K562 (cell line): ENCODE measurements around the gene ELOVL1. TPM values are rescaled to one million over a fixed set of nuclear protein-coding genes. Genes with fewer than 3 reads are reported as not detected.

Source experiments
- ATAC-seq: fragments of 200-7000 bp; cut with Tn5 transposase; 3 replicates; pipeline ENCODE4 v1.9.1; 2020; ENCODE audit warnings: moderate library complexity
- BruUV-seq: library from RNA; stranded (reverse); fragments of 400-500 nt; replicated peaks from 2 replicates; lab custom pipeline; 2021; lab: Mats Ljungman, UMichigan
- CTCF ChIA-PET: fragments of 300-600 bp; formaldehyde crosslinking; extraction: SDS; loops from one replicate; lab custom pipeline; 2021; ENCODE audit warnings: low intra/inter-chr PET ratio; lab: Yijun Ruan, JAX
- POLR2A ChIA-PET: fragments of 300-600, 350-650 bp; sonication (Branson Sonifier 250); formaldehyde crosslinking; extraction: SDS; loops from one replicate; lab custom pipeline; 2021; ENCODE audit warnings: antibody characterized with exemption, inconsistent platforms; lab: Yijun Ruan, JAX
- DNase-seq, 4 experiments: peaks; one replicate each; pipeline versions ENCODE4 v3.0.0 to v3.0.0-alpha.2; 2011 to 2018; ENCODE audit warnings: low spot score in 3 of 4, mixed read lengths in 3 of 4; ENCODE audit errors: extremely low read depth in 1 of 4
- FAIRE-seq: peaks from 2 replicates; lab custom pipeline; 2011; peaks lifted over from hg19 to GRCh38; lab: Jason Lieb, UNC
- H2AFZ ChIP-seq: 2 replicates; pipeline ENCODE4 v1.6.0; 2011; ENCODE audit warnings: low read depth, low read length, control low read depth, inconsistent platforms
- H3K27ac ChIP-seq: fragments of 200-600 bp; 3 replicates; pipeline ENCODE4 v1.8.0; 2011; ENCODE audit warnings: low read depth, mild to moderate bottlenecking, control low read depth, inconsistent platforms, low read length, moderate library complexity, mixed read lengths; ENCODE audit errors: extremely low read depth
- H3K27me3 ChIP-seq, 2 experiments: fragments of 300-600 bp in 1 of 2; 2 replicates in 1 of 2; 3 replicates in 1 of 2; pipeline versions ENCODE4 v1.6.0 to v1.8.0; 2011; ENCODE audit warnings: inconsistent platforms in 2 of 2, low read length in 2 of 2, mild to moderate bottlenecking in 1 of 2, mixed read lengths in 1 of 2, moderate library complexity in 1 of 2; ENCODE audit not compliant: control insufficient read depth in 2 of 2, insufficient read depth in 2 of 2
- H3K36me3 ChIP-seq: fragments of 300-600 bp; 3 replicates; pipeline ENCODE4 v1.8.0; 2011; ENCODE audit warnings: mild to moderate bottlenecking, low read length, inconsistent platforms; ENCODE audit not compliant: control insufficient read depth, insufficient read depth
- H3K4me1 ChIP-seq, 2 experiments: fragments of 200-600 bp in 1 of 2; replicated peaks in 1 of 2; 2 replicates in 1 of 2; 3 replicates in 1 of 2; pipeline versions ENCODE4 v1.5.1 to v1.8.0; 2011; ENCODE audit warnings: inconsistent platforms in 2 of 2, low read length in 2 of 2, mild to moderate bottlenecking in 1 of 2, mixed read lengths in 1 of 2, moderate library complexity in 1 of 2; ENCODE audit not compliant: control insufficient read depth in 2 of 2, insufficient read depth in 2 of 2
- H3K4me2 ChIP-seq: 2 replicates; pipeline ENCODE4 v1.6.1; 2011; ENCODE audit warnings: low read length, control low read depth, inconsistent platforms, mixed read lengths; ENCODE audit not compliant: insufficient read depth
- H3K4me3 ChIP-seq: fragments of 200-600 bp; sonication (generic), shearing (Covaris generic); 2 replicates; pipeline ENCODE4 v1.5.1; 2016; ENCODE audit warnings: control low read depth, inconsistent platforms
- H3K79me2 ChIP-seq: fragments of 200-600 bp; 3 replicates; pipeline ENCODE4 v1.8.0; 2011; ENCODE audit warnings: low read length, inconsistent platforms; ENCODE audit not compliant: control insufficient read depth, insufficient read depth
- H3K9ac ChIP-seq, 2 experiments: 2 replicates each; pipeline versions ENCODE4 v1.6.0 to v1.6.1; 2011; ENCODE audit warnings: low read depth in 2 of 2, low read length in 2 of 2, control low read depth in 1 of 2, inconsistent platforms in 1 of 2, mild to moderate bottlenecking in 1 of 2, mixed read lengths in 1 of 2; ENCODE audit not compliant: insufficient read depth in 1 of 2
- H3K9me1 ChIP-seq: one replicate; pipeline ENCODE4 v1.6.0; 2011; ENCODE audit warnings: inconsistent platforms, mild to moderate bottlenecking, low read length, moderate library complexity; ENCODE audit not compliant: control insufficient read depth, insufficient read depth
- H3K9me3 ChIP-seq: replicated peaks from 2 replicates; pipeline ENCODE4 v1.5.1; 2011; ENCODE audit warnings: low read depth, low read length, inconsistent platforms; ENCODE audit not compliant: control insufficient read depth, insufficient read depth
- H4K20me1 ChIP-seq: replicated peaks from 2 replicates; pipeline ENCODE4 v1.6.1; 2011; ENCODE audit warnings: low read length, inconsistent platforms, mixed read lengths; ENCODE audit not compliant: control insufficient read depth, insufficient read depth
- RBM22 ChIP-seq: fragments of 200-400 bp; formaldehyde crosslinking; IDR thresholded peaks from 2 replicates; pipeline ENCODE4 v1.6.1; 2018; ENCODE audit warnings: low read length, low read depth; ENCODE audit not compliant: poor library complexity, severe bottlenecking
- SIRT6 ChIP-seq: IDR thresholded peaks from one replicate; pipeline ENCODE4 v1.6.1; 2012; ENCODE audit warnings: low read depth, mild to moderate bottlenecking, control low read depth, inconsistent platforms, low read length, moderate library complexity
- TBP ChIP-seq: optimal IDR thresholded peaks from 2 replicates; pipeline ENCODE3; 2011; ENCODE audit warnings: low read depth, low read length, improper control_type of control experiment
- TSC22D4 ChIP-seq: fragments of 450-650 bp; IDR thresholded peaks from 2 replicates; pipeline ENCODE4 v1.6.1; 2016; ENCODE audit warnings: missing genetic modification characterization, missing biosample characterization, control low read depth
- ZBTB8A ChIP-seq: fragments of 450-650 bp; IDR thresholded peaks from 2 replicates; pipeline ENCODE4 v1.6.1; 2018; ENCODE audit warnings: mild to moderate bottlenecking, moderate library complexity; ENCODE audit not compliant: partially characterized antibody
- ZFPM2 ChIP-seq: fragments of 250-450 bp; sonication (Bioruptor Pico); IDR thresholded peaks from 2 replicates; pipeline ENCODE4 v1.5.1; 2022; ENCODE audit warnings: mild to moderate bottlenecking
- ZNF384 ChIP-seq: IDR thresholded peaks from 2 replicates; pipeline ENCODE4 v1.6.1; 2012; ENCODE audit warnings: low read depth, low read length, improper control_type of control experiment
- WGBS: fragments of 100-300 bp; shearing (Covaris generic); methylation state at CpG from one replicate; pipeline ENCODE4 v1.1.6; 2016; ENCODE audit warnings: low coverage, mixed read lengths; ENCODE audit not compliant: insufficient coverage; ENCODE audit errors: missing lambda C conversion rate; 5-methylcytosine and 5-hydroxymethylcytosine counted together
- in situ Hi-C: fragments of 300-500 bp; cut with MboI; formaldehyde crosslinking; loops from 4 replicates; pipeline ENCODE4 v1.15.0; 2018; ENCODE audit warnings: inconsistent platforms, mixed read lengths
- intact Hi-C: fragments of 100-400 bp; cut with micrococcal nuclease; formaldehyde crosslinking; loops from 2 replicates; pipeline ENCODE4 v1.14.2; 2022
- polyA plus RNA-seq, 8 experiments: library from polyadenylated mRNA; depleted of rRNA in 4 of 8; stranded (reverse) in 5 of 8; unstranded in 3 of 8; fragments of >200 nt; fragmentation: Nextera tagmentation in 2 of 8; fragmentation: Illumina TruSeq in 1 of 8; extraction: Ambion mirVana in 2 of 8; extraction: Trizol in 1 of 8; gene quantifications; 2 replicates each; pipeline versions ENCODE4 v1.2.1 to v1.2.3, GENCODE V29; 2011 to 2014; ENCODE audit warnings: inconsistent platforms in 1 of 8, missing spikeins in 1 of 8
- total RNA-seq, 7 experiments: library from RNA; depleted of rRNA in 6 of 7; stranded (reverse); fragments of >200 nt in 6 of 7; fragmentation: Illumina TruSeq in 2 of 7; extraction: Trizol in 2 of 7; gene quantifications; 2 replicates each; pipeline versions ENCODE4 v1.2.1 to v1.2.3, GENCODE V29; 2011 to 2021; ENCODE audit warnings: low replicate concordance in 1 of 7
- TF ChIP-seq, protein P1 (sequence below): IDR thresholded peaks from 3 replicates; pipeline ENCODE4 v1.6.1; 2011; ENCODE audit warnings: borderline replicate concordance, mild to moderate bottlenecking; ENCODE audit not compliant: insufficient read length, insufficient read depth
- TF ChIP-seq, protein P2 (sequence below), 2 experiments: fragments of 450-650 bp in 1 of 2; sonication (generic) in 1 of 2; formaldehyde crosslinking; conservative IDR thresholded peaks; 2 replicates each; pipeline versions ENCODE4 v1.4.0 to v1.8.1; 2020 to 2022; ENCODE audit warnings: mild to moderate bottlenecking in 1 of 2, missing genetic modification reagents in 1 of 2
- TF ChIP-seq, protein P3 (sequence below), 2 experiments: fragments of 450-650 bp; IDR thresholded peaks; 2 replicates each; pipeline ENCODE4 v1.6.1; 2018; ENCODE audit warnings: mild to moderate bottlenecking in 2 of 2, low read depth in 1 of 2; ENCODE audit not compliant: partially characterized antibody in 2 of 2
- TF ChIP-seq, protein P4 (sequence below): sonication (generic); formaldehyde crosslinking; IDR thresholded peaks from 2 replicates; pipeline ENCODE4 v1.8.0; 2022; ENCODE audit warnings: mild to moderate bottlenecking, missing genetic modification reagents

The ELOVL1 gene
- total and polyA plus RNA-seq, 9 of the 15 experiments (the other 6 are each of a cell fraction or from before 2014, with no cell fraction given): 51.0 to 157 (median 70.3) TPM

DNA sequence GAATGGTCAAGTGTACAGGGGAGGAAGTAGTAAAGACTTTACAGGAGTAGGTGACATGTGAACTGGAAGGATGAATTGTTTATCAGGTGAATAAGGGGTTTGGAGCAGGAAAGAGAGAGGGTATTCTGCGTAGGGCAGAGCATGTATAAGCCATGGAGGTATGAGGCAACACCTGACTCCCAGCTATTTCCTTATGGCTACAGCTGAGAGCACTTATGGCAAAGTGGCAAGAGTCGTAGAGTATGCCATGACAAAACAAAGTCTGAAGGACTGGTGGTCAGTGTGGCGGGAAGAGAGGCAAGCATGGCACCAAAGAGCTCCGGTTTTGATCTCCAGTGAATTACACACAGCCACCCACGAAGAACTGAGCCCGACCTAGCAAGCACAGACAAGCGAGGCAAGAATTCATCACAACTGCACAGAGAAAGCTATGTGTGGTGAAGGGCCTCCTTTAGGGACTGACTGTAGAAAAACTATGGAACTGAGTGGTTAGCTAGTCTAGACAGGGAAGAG lies 9.0 kb upstream of the ELOVL1 start:
- ChIA-PET POLR2A (interaction anchor here (0.6 to 7.2 kb wide), 6 partner anchors 9 to 74 kb away, joined by 3 to 72 read pairs (median 4); partner anchors contain the start of genes CDC20, ELOVL1, MED8 and SZT2), CTCF (no interaction called here)
- BruUV-seq: no TSS peak
- no peak overlapping the region for H3K27ac ChIP-seq
- no peaks in the 10 kb centered on the region for H3K9me3 ChIP-seq
- H3K79me2 ChIP-seq: no peaks in the 10 kb centered on the region
- H2AFZ ChIP-seq: no peak overlapping the region
- FAIRE-seq: no peak
- in situ Hi-C loops: no loop called here
- no peak overlapping the region for H3K4me3 ChIP-seq
- H3K36me3 ChIP-seq: peaks cover 3% of the 10 kb centered on the region; the same call in 1 of the 3 replicates
- no peak for ATAC-seq
- intact Hi-C loops: no loop called here
- no peak overlapping the region for H3K4me2 ChIP-seq
- no peak for TF ChIP-seq RBM22
- TF ChIP-seq ZBTB8A: no peak
- no peak for TF ChIP-seq ZFPM2 (CRISPR knock-in tag)
- no peak for TF ChIP-seq SIRT6
- TF ChIP-seq, protein P1, sequence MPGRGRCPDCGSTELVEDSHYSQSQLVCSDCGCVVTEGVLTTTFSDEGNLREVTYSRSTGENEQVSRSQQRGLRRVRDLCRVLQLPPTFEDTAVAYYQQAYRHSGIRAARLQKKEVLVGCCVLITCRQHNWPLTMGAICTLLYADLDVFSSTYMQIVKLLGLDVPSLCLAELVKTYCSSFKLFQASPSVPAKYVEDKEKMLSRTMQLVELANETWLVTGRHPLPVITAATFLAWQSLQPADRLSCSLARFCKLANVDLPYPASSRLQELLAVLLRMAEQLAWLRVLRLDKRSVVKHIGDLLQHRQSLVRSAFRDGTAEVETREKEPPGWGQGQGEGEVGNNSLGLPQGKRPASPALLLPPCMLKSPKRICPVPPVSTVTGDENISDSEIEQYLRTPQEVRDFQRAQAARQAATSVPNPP: no peak
- TF ChIP-seq, protein P2, sequence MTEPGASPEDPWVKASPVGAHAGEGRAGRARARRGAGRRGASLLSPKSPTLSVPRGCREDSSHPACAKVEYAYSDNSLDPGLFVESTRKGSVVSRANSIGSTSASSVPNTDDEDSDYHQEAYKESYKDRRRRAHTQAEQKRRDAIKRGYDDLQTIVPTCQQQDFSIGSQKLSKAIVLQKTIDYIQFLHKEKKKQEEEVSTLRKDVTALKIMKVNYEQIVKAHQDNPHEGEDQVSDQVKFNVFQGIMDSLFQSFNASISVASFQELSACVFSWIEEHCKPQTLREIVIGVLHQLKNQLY (CRISPR knock-in tag; conservative IDR thresholded peaks at IDR 0.05): no peak
- no peak for TF ChIP-seq TSC22D4 (tag)
- no peak for TF ChIP-seq ZNF384
- TF ChIP-seq TBP: no peak
- TF ChIP-seq, protein P3, sequence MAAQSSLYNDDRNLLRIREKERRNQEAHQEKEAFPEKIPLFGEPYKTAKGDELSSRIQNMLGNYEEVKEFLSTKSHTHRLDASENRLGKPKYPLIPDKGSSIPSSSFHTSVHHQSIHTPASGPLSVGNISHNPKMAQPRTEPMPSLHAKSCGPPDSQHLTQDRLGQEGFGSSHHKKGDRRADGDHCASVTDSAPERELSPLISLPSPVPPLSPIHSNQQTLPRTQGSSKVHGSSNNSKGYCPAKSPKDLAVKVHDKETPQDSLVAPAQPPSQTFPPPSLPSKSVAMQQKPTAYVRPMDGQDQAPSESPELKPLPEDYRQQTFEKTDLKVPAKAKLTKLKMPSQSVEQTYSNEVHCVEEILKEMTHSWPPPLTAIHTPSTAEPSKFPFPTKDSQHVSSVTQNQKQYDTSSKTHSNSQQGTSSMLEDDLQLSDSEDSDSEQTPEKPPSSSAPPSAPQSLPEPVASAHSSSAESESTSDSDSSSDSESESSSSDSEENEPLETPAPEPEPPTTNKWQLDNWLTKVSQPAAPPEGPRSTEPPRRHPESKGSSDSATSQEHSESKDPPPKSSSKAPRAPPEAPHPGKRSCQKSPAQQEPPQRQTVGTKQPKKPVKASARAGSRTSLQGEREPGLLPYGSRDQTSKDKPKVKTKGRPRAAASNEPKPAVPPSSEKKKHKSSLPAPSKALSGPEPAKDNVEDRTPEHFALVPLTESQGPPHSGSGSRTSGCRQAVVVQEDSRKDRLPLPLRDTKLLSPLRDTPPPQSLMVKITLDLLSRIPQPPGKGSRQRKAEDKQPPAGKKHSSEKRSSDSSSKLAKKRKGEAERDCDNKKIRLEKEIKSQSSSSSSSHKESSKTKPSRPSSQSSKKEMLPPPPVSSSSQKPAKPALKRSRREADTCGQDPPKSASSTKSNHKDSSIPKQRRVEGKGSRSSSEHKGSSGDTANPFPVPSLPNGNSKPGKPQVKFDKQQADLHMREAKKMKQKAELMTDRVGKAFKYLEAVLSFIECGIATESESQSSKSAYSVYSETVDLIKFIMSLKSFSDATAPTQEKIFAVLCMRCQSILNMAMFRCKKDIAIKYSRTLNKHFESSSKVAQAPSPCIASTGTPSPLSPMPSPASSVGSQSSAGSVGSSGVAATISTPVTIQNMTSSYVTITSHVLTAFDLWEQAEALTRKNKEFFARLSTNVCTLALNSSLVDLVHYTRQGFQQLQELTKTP (IDR thresholded peaks at IDR 0.05; ENCODE audit: low read depth in 1 of 2, partially characterized antibody in 2 of 2): no peak
- TF ChIP-seq, protein P4, sequence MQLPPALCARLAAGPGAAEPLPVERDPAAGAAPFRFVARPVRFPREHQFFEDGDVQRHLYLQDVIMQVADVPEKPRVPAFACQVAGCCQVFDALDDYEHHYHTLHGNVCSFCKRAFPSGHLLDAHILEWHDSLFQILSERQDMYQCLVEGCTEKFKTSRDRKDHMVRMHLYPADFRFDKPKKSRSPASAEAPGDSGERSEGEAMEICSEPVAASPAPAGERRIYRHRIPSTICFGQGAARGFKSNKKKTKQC (CRISPR knock-in tag): no peak
- H3K4me1 ChIP-seq: peaks cover 0 to 11% of the 10 kb centered on the region in 2 experiments; a peak in 2 of 5 replicates
- H4K20me1 ChIP-seq: 0 out of 2 replicates have a peak, but pooled peaks cover 3% of the 10 kb centered on the region
- H3K27me3 ChIP-seq: no peaks in the 10 kb centered on the region
- no peak for DNase-seq
- peak overlapping the region in 1 of 2 experiments; percentile 14; a peak in 1 of 4 replicates for H3K9ac ChIP-seq
- whole genome bisulfite sequencing: 58% methylated on average over 7 of the region's 7 CpGs
- H3K9me1 ChIP-seq: peaks cover 3% of the 10 kb centered on the region
